Amygdala (tissue), 56 donors: ENCODE measurements around the gene CCDC85C.
"Not testable (repeated sequence)": the region's sequence is repeated elsewhere in the genome, so short reads cannot be mapped to it uniquely, and the experiment has no call there.

Experiments used
- DNase-seq, 56 donors: peaks; one replicate each; lab custom pipeline; 2025; lab: John Stamatoyannopoulos, UW

Gene CCDC85C

DNA sequence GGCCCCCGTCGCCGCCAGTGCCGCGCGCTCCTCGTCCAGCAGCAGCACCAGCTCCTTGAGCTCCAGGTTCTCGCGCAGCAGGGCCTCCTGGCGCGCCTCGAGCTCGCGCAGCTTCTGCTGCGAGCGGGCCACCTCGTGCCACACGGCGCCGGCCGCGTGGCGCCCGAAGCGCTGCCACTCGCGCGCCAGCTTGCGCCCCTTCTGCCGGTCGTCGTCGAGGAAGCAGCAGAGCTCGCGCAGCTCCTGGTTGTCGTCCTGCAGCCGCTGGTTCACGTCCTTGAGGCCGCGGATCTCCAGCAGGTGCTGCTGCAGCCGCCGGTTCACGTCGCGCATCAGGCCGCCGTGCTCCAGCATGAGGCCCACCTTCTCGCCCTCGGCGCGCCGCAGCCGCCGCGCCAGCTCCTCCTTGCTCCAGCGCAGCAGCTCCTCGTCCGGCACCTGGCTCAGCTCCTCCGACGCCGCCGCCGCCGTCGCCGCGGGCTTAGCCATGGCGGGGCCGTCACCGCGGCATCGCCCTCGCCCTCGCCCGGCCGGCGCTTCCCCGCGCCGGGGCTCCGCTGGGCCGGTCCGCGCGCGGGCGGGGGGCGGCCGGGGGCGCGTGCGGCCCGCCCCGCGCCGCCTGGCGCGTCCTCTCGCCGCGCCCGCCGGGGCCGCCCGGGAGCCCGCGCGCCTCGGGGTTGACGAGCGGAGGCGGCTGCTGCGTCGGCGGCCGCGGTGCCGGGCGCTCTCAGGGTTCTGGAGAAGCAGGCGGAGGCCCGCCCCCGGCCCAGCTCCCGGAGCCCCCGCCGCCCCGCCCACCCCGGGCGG lies at the start of gene CCDC85C:
CCDC85C (minus strand) TSS at position 737 of the 807 bp plus-strand sequence; CDS start at position 489, 248 bp downstream.
- peak in 2 of 56 donors; percentile 24 to 37 for DNase-seq

DNA sequence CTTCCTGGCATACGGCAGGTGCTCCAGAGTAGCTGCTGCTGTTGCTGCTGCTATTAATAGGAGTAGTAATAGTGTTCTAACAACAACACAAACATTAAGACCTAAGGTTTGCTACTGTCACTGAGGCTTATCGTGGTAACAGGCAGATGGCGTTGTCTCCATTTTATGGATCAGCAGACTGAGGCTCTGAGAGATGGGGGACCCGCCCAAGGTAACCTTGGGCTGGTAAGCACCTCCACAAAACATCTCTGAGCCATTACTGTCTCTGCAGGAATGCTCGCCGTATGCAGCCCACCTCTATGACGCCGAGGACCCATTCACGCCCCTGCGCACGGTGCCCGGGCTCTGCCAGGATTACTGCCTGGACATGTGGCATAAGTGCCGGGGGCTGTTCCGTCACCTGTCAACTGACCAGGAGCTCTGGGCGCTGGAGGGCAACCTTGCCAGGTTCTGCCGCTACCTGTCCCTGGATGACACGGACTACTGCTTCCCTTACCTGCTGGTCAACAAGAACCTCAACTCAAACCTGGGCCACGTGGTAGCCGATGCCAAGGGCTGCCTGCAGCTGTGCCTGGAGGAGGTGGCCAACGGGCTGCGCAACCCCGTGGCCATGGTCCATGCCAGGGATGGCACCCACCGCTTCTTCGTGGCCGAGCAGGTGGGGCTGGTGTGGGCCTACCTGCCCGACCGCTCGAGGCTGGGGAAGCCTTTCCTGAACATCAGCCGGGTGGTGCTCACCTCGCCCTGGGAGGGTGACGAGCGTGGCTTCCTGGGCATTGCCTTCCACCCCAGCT lies 48.1 kb upstream of the CCDC85C start:
- no peak for DNase-seq

DNA sequence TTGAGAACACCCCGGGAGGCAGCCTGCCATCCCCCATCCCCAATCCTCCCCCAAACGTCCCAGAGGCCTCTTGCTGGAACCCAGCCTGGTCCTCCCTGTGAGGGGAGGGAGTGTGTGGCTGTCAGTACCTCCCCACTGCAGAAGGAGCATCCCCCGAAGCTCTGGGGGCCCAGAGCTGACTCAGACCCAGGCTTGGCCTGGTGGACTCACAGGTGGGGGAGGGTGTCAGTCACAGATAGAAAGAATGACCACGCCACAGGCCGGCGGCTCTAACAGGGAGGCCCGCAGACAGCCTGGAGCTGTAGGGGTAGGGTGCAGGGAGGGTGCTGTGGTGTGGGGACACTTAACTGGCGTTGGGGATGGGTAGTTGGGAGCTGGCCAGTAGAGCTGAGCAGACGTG lies 46.2 kb upstream of the CCDC85C start:
- DNase-seq, result no peak

DNA sequence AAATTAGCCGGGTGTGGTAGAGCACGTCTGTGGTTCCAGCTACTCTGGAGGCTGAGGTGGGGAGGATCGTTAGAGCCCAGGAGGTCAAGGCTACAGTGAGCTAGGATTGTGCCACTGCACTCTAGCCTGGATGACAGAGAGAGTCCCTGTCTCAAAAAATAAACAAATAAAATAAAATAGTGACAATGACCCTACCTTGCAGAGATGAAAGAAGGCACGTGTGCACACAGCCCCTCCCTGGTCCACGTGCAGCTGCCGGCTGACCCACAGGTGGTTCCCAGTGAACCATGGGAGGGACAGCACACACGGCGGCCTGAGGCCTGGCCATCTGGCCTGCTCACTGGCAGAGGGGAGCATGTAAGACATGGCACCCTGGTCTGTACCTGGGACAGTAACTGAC lies 45.6 kb upstream of the CCDC85C start:
- DNase-seq, result no peak

DNA sequence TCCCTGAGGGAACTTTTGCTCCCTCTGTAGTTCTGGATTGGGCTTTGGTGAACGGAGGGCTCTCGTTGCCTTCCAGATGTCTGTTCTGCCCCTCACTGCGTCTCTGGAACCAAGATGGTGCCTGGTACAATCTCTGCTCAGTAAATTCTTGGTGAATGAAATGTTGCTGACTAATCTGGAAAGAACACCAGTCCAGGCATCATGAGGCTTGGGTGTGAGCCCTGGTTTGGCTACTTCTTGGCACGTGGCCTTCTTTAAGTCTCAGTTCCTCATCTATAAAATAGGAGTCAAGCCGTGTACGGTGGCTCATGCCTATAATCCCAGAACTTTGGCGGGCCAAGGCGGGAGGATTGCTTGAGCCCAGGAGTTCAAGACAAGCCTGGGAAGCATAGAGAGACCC lies 45.2 kb upstream of the CCDC85C start:
- no peak for DNase-seq

DNA sequence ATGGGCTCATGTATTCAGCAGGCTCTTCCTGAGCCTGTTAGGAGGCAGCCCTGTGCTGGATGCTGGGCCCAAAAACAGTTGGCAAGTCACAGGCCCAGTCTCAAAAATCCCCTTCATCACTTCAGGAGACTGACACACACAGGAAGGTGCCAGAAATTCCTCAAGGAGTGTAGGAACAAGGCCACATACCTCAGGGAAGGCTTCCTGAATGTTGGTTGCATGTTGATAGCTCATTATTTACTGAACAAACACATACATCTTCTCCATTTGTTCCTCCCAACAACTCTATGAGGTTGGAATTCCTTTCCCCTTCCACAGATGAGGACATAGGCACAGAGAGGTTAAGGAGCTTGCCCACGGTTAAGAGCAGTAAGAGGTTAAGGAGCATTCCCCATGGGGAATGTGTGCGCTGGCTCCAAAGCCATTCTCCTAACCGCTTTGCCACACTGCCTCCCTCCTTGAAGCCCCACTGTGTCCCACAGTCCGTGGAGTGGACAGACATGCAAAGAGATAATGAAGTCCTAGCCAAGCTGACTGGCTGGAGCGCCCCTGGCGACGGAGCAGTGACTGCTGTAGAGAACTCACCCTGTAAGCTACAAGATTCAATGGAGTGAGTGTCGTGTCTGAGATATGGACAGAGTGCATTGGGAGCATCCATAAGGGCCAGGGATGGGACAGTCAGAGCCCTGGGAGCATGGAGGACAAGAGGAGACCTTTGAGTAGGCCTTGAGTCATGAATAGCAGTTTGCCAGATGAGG lies 44.2 kb upstream of the CCDC85C start:
- DNase-seq, result no peak

DNA sequence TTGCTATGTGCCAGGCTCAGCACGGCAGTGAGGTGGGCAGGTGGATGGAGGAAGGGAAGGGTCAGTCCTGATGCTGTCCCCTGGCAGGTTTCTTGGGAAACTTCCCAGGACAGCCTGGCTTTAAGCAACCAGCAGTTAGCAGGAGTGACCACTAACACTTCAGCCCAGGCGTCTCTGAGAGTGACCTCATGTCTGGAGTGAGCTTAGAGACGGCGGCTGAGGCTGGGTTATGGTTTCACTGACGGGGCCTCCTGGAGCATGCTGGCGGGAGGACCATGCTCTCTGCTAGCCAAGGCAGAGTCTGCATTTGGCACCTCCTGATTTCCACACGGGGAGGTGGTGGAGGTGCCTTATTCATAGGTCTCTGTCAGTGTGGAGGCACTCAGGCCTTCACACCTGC lies 43.4 kb upstream of the CCDC85C start:
- DNase-seq, result no peak

DNA sequence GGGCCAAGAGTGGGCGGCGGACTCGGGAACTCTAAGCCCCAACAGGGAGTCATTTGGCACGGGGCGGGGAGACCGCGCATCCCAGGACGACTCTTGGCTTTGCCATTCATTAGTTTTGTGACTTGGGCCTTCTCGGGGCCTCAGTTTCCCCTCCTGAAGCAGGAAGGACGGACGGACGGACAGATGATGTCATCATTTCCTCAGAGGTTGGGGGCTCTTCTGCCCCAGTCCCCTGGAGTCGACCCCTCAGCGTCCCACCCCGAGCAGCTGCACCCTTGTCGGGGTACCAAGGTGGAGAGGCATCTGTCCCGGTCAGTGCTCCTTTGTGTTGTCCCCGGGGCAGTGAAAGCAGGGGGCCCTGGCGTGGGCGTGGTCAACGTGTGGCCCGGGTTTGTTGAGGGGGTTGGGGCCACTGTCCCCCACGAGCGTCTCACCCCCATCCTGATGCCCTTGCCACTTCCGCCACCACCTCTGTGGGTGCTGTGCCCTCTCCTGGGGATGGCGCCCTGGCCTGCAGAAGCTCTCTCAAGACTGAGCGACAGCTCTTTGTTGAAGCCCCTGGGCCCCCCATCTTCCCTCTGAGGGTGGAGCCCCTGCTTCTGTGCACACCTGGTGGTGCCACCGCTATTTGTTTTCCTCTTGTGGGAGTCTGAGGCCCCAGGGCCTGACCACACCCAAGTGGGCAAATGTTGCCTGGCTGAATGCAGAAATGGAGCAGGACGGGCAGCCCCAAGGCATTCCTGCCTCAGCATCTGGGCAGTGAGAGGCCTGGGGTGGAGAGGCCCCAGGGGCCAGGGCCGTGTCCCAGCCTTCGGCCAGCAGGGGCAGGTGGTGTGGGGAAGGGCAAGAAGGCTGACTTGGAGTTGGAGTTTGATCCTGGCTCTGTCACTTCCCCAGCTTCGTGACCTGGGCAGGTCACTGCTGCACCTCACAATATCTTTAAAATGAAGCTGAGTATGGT lies 41.8 kb upstream of the CCDC85C start:
- DNase-seq, result no peak

DNA sequence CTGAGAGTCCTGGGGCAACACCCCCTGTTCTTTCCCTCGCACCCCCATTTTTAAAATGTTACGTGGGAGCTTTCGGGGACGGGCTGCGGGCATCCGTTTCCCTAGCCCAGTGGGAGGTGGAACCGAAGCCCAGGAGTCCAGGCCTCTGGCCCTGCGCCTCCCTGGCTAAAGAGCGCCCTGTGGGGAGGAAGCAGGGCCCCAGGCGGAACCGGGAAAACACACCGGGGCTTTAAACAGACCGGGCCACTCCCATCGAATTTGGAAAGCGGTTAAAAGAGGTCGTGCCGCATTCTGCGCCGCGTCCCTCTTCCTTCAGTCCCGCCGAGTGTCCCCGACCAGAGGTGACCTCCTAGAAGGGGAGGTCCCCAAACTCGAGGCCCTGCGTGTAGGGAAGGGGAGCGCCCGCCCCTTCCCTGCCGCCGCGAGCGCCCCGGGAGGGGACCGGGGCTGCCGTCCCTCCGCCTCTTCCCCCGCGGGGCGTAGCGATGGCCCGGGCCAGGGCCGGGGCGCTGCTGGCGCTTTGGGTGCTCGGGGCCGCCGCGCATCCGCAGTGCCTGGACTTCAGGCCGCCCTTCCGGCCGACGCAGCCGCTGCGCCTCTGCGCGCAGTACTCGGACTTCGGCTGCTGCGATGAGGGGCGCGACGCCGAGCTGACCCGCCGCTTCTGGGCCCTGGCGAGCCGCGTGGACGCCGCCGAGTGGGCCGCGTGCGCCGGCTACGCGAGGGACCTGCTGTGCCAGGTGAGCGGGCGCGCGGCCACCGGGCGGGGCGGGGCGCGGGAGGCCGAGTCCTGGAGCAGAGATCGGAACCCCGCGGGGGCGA lies 40.9 kb upstream of the CCDC85C start, which contains the start of gene HHIPL1:
HHIPL1 (plus strand) TSS at position 407 of the 822 bp plus-strand sequence; CDS start at position 486, 79 bp downstream.
- no peak for DNase-seq

DNA sequence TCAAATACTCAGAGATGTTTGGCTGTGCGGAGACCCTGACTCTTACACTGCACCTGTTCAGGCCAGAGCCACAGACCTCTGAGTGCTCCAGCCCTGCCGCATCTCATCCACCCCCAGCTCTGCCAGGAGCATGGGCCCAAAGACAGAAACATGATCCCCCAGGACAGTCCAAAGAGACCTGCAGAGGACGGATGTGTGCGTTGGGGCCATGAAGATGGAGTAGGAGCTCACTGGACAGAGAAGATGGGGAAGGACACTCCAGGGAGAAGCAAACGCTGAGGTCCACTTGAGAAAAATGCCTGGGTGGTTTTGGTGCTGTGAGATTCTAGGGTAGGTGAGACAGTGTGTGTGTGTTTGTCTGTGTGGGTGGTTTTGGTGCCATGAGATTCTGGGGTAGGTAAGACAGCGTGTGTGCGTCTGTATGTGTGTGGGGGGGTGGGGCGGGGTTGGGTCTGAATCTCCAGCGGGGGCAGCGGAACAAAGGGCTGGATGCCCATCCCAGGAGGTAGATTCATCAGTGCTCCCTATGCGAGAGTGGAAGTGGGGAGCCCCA lies 40.1 kb upstream of the CCDC85C start:
- DNase-seq, result no peak

DNA sequence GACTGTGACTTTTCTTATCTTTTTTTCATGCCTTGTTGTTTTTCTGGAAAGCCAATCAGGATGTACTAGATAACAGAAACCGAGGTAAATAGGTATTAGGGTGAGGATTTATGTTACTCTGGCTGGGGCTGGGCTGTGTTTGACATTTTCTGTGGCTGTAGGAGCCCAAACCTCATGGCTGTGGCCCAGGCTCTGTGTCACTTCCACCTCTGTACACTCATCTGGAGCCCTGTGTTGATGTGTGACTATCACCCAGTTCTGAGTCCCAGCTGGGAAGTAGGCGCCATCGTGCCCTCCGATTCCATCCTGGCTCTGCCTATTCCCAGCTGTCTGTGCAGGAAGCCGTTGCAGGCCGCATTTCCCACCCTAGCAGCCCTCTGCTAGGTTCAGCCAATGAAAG lies 39.3 kb upstream of the CCDC85C start:
- DNase-seq, result no peak

DNA sequence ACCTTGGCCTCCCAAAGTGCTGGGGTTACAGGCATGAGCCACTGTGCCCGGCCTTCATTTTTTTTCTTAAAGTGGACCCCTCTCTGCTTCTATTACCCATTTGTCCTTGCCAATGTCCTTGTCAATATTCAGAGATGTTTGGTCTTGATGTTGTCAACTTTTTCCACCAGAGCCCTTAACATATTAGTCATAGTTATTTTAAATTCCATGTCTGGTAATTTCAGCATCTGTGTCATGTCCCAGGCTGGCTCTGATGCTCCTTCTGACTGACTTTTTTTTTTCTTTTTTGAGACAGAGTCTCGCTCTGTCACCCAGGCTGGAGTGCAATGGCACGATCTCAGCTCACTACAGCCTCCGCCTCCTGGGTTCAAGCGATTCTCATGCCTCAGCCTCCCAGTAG lies 38.8 kb upstream of the CCDC85C start:
- not testable (repeated sequence) for DNase-seq

DNA sequence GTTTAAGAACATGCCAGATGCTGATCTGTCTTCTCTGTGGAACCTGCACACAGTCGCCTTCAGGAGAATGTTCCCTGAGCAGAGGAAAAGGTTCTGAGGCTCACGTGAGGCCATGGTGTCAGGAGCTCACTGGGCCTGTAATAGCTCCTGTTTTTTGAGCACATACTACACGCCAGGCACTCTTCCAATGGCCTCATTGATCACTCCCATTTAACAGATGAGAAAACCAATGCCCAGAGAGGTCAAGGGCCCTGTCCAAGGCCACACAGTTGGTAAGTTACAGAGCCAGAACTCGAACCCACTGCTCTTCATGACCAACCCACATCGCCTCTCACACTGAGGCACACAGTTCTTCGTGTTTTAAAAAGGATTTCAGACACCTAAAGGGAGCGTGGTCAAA lies 33.6 kb upstream of the CCDC85C start:
- DNase-seq, result no peak

DNA sequence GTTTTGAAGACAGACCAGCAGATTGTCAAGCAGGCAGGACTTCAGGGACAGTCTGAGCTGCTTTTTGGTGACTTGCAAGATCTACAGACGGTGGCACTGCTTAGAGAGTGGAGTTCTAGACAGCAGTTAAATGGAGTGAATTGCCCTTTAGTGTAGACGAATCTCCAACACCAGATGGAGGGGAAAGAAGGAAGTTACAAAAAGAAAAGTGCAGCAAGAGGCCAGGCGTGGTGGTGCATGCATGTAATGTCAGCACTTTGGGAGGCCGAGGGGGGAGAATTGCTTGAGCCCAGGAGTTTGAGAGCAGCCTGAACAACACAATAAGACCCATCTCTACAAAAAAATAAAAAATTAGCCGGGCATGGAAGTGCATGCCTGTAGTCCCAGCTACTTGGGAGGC lies 32.5 kb upstream of the CCDC85C start:
- DNase-seq, result no peak

DNA sequence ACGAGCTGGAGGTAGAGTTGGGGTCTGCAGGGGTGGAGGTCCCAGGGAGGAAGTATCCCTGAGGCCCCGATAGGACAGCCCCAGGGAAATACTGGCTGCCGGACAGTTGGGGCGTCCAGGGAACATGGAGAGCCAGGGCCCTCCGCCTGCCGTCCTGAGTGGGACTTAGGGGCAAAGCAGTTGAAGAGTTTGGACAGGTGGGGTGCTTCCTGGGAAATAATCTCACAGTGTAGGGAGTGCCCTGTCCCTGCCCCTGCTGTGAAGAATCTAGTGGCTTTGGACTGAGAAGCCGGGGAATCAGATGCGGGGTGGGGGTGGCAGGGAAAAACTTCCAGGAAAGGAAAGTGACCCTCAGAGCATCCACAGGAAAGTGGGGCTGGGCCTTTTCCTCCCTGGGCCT lies 31.1 kb upstream of the CCDC85C start:
- DNase-seq, result no peak

DNA sequence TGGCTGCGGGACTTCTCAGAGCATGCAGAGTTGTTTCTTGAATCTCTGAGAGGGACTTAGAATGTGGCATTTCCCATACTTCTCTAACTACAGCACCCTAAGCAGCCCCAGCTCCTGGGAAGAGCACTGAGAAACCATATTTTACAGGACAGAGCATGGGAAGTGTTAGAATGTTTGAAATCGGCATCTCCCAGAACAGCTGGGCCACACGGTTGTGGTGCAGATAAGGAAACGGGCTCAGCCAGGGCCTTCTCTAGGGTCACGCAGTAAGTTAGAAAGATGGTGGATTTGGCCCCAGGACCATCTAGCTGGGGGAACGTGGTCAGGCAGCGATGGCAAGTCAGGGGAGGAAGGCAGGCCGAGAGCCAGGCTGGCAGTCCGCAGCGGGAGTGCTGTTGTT lies 30.4 kb upstream of the CCDC85C start:
- no peak for DNase-seq

DNA sequence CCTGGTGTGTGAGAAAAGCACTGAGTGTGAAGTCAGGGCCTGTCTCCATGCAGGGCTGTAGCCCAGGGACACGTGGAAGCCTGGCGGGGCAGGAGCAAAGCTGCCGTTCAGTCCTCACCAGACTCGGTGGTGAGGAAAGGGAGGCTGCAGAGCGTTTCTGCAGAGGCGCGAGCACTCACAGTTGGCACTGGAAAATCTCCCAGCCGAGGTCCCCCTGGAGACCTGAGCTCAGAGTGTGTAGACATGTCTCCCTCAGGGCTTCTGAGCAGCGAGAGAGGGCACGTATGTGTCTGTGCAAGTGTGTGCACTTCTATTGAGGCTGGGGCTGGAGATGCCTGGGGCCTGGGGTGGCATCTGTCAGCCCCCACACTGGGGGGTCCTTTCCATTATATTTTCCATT lies 29.9 kb upstream of the CCDC85C start:
- no peak for DNase-seq

DNA sequence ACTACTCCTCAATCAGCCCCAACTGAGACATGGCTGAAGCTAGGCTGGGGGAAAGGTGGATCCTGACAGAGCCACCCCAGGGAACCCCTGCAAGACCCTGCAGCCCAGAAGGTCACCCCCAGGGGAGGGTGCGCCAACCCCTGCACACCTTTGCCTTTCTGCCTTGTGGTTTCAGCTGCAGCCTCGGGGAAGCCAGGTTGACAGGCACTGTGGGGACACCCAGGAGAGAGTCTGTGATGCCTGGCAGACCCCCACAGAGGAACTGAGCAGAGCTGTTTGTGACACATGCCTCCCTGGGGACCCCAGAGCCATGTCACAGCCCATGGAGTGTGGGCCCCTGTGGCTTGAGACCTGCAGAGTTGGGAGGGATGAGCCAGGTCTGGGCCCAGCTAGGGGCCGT lies 29.1 kb upstream of the CCDC85C start:
- DNase-seq, result no peak
